ENCODE data around the gene BPI. TPM values are rescaled to one million over a fixed set of nuclear protein-coding genes. Genes with fewer than 3 reads are reported as not detected.

The BPI gene
- total RNA-seq, 1 donor from 2014 or later, result not detected

- TF ChIP-seq CTCF (IDR thresholded peaks at IDR 0.05; ENCODE audit: insufficient read depth, low read length, poor library complexity, severe bottlenecking), result no peak
- no peak for DNase-seq (ENCODE audit: low read depth)
- no peak overlapping the region for H3K4me3 ChIP-seq (ENCODE audit: low read depth, low read length)
- H3K36me3 ChIP-seq (ENCODE audit: control insufficient read depth, insufficient read depth, low read length), result no peaks in the 10 kb centered on the region
- H3K27me3 ChIP-seq (ENCODE audit: control insufficient read depth, insufficient read depth, low read length), result no peaks in the 10 kb centered on the region
Measured at GRCh38 chr20:38358556-38358955, 54.6 kb downstream of the BPI start.

- Histone ChIP-seq H3K36me3 (ENCODE audit: control insufficient read depth, insufficient read depth, low read length) (no peaks in the 10 kb centered on the region), H3K4me3 (ENCODE audit: low read depth, low read length) (no peak overlapping the region), H3K27me3 (ENCODE audit: control insufficient read depth, insufficient read depth, low read length) (no peaks in the 10 kb centered on the region)
- no peak for DNase-seq (ENCODE audit: low read depth)
- no peak for TF ChIP-seq CTCF (IDR thresholded peaks at IDR 0.05; ENCODE audit: insufficient read depth, low read length, poor library complexity, severe bottlenecking)
Measured at GRCh38 chr20:38363004-38363747, 59.2 kb downstream of the BPI start.

GRCh38 chr20:38369389-38369788 is 65.4 kb downstream of the BPI start:
- no peak for TF ChIP-seq CTCF (IDR thresholded peaks at IDR 0.05; ENCODE audit: insufficient read depth, low read length, poor library complexity, severe bottlenecking)
- DNase-seq (ENCODE audit: low read depth), result no peak
- peaks cover 7% of the 10 kb centered on the region for H3K27me3 ChIP-seq (ENCODE audit: control insufficient read depth, insufficient read depth, low read length)
- H3K4me3 ChIP-seq (ENCODE audit: low read depth, low read length), result no peak overlapping the region
- H3K36me3 ChIP-seq (ENCODE audit: control insufficient read depth, insufficient read depth, low read length), result no peaks in the 10 kb centered on the region

- H3K36me3 ChIP-seq (ENCODE audit: control insufficient read depth, insufficient read depth, low read length), result no peaks in the 10 kb centered on the region
- H3K27me3 ChIP-seq (ENCODE audit: control insufficient read depth, insufficient read depth, low read length), result peaks cover 10% of the 10 kb centered on the region
- no peak for DNase-seq (ENCODE audit: low read depth)
- no peak for TF ChIP-seq CTCF (IDR thresholded peaks at IDR 0.05; ENCODE audit: insufficient read depth, low read length, poor library complexity, severe bottlenecking)
- no peak overlapping the region for H3K4me3 ChIP-seq (ENCODE audit: low read depth, low read length)
Measured at GRCh38 chr20:38372806-38373205, 68.8 kb downstream of the BPI start.

GRCh38 chr20:38373231-38373867 is 69.4 kb downstream of the BPI start:
- no peak for TF ChIP-seq CTCF (IDR thresholded peaks at IDR 0.05; ENCODE audit: insufficient read depth, low read length, poor library complexity, severe bottlenecking)
- Histone ChIP-seq H3K27me3 (ENCODE audit: control insufficient read depth, insufficient read depth, low read length) (peaks cover 10% of the 10 kb centered on the region), H3K36me3 (ENCODE audit: control insufficient read depth, insufficient read depth, low read length) (no peaks in the 10 kb centered on the region), H3K4me3 (ENCODE audit: low read depth, low read length) (no peak overlapping the region)
- DNase-seq (ENCODE audit: low read depth), result no peak

All from kidney epithelial cell (primary cell).